Measurements from ENCODE around the gene IRF3. TPM values are rescaled to one million over a fixed set of nuclear protein-coding genes. Genes with fewer than 3 reads are reported as not detected.

IRF3 gene
- total RNA-seq, 4 donors from 2014 or later = 38.8 to 61.7 (median 56.7) TPM

DNA sequence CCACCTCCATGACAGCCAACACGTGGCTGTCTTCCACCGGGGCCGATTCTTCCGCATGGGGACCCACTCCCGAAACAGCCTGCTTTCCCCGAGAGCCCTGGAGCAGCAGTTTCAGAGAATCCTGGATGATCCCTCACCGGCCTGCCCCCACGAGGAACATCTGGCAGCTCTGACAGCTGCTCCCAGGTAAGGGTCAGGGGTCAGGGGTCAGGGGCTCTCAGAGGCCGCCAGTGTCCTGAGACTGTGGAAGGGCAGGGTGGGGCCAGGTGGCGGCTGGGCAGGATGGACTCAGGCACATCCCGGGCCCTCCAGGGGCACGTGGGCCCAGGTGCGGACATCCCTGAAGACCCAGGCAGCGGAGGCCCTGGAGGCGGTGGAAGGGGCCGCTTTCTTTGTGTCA, 40.3 kb upstream of the IRF3 start:
- H3K27me3 ChIP-seq = peaks cover 0 to 6% (median 0%) of the 10 kb centered on the region in 4 donors
- no peak overlapping the region for H3K4me3 ChIP-seq
- no peak overlapping the region for H3K27ac ChIP-seq (replicated peaks in 1 of 4)
- 89% methylated on average over 14 of the region's 16 CpGs for WGBS
- intact Hi-C loops (cut with DNase I) = no loop called here
- DNase-seq (ENCODE audit: extremely low spot score) = no peak
- H3K4me1 ChIP-seq = no peaks in the 10 kb centered on the region
- H3K9me3 ChIP-seq = no peaks in the 10 kb centered on the region
- TF ChIP-seq, protein P1, sequence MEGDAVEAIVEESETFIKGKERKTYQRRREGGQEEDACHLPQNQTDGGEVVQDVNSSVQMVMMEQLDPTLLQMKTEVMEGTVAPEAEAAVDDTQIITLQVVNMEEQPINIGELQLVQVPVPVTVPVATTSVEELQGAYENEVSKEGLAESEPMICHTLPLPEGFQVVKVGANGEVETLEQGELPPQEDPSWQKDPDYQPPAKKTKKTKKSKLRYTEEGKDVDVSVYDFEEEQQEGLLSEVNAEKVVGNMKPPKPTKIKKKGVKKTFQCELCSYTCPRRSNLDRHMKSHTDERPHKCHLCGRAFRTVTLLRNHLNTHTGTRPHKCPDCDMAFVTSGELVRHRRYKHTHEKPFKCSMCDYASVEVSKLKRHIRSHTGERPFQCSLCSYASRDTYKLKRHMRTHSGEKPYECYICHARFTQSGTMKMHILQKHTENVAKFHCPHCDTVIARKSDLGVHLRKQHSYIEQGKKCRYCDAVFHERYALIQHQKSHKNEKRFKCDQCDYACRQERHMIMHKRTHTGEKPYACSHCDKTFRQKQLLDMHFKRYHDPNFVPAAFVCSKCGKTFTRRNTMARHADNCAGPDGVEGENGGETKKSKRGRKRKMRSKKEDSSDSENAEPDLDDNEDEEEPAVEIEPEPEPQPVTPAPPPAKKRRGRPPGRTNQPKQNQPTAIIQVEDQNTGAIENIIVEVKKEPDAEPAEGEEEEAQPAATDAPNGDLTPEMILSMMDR (IDR thresholded peaks at IDR 0.05) = no peak
- TF ChIP-seq EP300 (IDR thresholded peaks at IDR 0.05) (no peak), POLR2A (IDR thresholded peaks at IDR 0.05; ENCODE audit: low read depth) (no peak), POLR2AphosphoS5 (IDR thresholded peaks at IDR 0.05) (no peak)
- peaks cover 0 to 3% (median 0%) of the 10 kb centered on the region in 4 donors for H3K36me3 ChIP-seq

DNA sequence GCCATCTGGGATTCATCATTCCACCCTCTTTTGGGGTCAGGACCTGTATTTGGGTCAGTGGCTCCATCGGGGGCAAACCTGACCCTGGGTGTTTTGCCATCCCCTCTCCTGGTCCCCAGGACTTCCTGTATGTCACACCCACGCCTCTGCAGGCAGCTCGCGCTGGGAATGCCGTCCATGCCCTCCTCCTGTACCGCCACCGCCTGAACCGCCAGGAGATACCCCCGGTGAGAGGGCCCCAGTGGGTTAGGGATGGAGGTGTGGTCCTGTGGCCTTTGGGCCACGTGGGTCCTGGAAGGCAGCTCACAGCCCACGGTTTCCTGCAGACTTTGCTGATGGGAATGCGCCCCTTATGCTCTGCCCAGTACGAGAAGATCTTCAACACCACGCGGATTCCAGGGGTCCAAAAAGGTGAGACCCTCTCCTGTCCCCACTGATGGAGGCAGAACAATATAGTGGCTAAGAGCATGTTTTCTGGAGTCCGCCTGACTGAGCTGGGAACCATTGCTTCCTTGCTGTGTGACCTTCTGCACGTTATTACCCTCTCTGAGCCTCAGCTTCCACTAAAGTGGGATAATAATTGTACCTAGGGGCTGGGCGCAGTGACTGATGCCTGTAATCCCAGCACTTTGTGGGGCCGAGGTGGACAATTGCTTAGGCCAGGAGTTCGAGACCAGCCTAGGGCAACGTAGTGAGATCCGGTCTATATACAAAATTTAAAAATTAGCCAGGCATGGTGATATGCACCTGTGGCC, 39.4 kb upstream of the IRF3 start:
- TF ChIP-seq POLR2AphosphoS5 (IDR thresholded peaks at IDR 0.05) (no peak), EP300 (IDR thresholded peaks at IDR 0.05) (no peak), POLR2A (IDR thresholded peaks at IDR 0.05; ENCODE audit: low read depth) (no peak)
- TF ChIP-seq, protein P1 (IDR thresholded peaks at IDR 0.05) = no peak
- WGBS = 94% methylated on average over 18 of the region's 22 CpGs
- no peak for DNase-seq (ENCODE audit: extremely low spot score)
- Histone ChIP-seq H3K4me3 (no peak overlapping the region), H3K4me1 (no peaks in the 10 kb centered on the region), H3K27me3 (peaks cover 0 to 6% (median 0%) of the 10 kb centered on the region in 4 donors), H3K36me3 (peaks cover 0 to 3% (median 0%) of the 10 kb centered on the region in 4 donors), H3K27ac (replicated peaks in 1 of 4) (no peak overlapping the region), H3K9me3 (no peaks in the 10 kb centered on the region)
- intact Hi-C loops (cut with DNase I) = no loop called here

DNA sequence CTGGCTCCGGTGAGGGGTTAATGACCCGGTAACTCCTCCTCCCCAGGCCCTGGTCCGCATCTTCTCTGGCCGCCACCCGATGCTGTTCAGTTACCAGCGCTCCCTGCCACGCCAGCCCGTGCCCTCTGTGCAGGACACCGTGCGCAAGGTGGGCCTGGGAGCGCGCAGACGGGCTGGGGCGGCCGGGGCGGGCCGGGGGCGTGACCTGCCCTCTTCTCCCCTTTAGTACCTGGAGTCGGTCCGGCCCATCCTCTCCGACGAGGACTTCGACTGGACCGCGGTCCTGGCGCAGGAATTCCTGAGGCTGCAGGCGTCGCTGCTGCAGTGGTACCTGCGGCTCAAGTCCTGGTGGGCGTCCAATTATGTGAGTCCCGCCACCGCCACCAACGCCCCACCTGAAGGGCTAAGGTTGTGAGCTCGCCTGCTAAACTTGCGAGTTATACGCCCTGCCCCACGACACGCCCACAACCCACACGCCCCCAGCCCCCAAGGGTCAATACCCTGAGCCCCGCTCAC, 35.7 kb upstream of the IRF3 start:
- Histone ChIP-seq H3K27me3 (peaks cover 0 to 6% (median 0%) of the 10 kb centered on the region in 4 donors), H3K36me3 (peaks cover 0 to 3% (median 0%) of the 10 kb centered on the region in 4 donors), H3K4me3 (no peak overlapping the region), H3K27ac (replicated peaks in 1 of 4) (no peak overlapping the region), H3K9me3 (no peaks in the 10 kb centered on the region), H3K4me1 (no peaks in the 10 kb centered on the region)
- 69% methylated on average over 38 of the region's 40 CpGs for WGBS
- no peak for DNase-seq (ENCODE audit: extremely low spot score)
- TF ChIP-seq, protein P1 (IDR thresholded peaks at IDR 0.05) = no peak
- TF ChIP-seq POLR2AphosphoS5 (IDR thresholded peaks at IDR 0.05) = no peak
- intact Hi-C loops (cut with DNase I) = no loop called here

DNA sequence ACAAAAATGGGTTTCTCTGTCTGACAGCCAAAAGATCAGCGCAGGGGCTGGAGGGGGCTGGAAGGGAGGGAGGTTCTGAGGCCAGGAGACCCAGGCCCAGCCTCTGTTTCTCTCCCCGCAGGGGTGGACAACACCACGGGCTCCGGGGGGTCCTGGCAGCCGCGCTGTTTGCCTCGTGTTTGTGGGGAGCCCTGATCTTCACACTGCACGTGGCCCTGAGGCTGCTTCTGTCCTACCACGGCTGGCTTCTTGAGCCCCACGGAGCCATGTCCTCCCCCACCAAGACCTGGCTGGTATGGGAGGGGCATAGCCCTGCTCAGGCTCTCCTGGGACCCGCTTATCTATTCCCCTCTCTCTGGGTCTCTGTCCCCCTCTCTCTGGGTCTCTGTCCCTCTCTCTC, 34.9 kb upstream of the IRF3 start:
- intact Hi-C loops (cut with DNase I) = no loop called here
- WGBS = 66% methylated on average over 9 of the region's 11 CpGs
- H3K4me3 ChIP-seq = no peak overlapping the region
- H3K36me3 ChIP-seq = no peaks in the 10 kb centered on the region
- no peaks in the 10 kb centered on the region for H3K4me1 ChIP-seq
- no peak for DNase-seq (ENCODE audit: extremely low spot score)
- H3K27me3 ChIP-seq = peaks cover 0 to 6% (median 0%) of the 10 kb centered on the region in 4 donors
- TF ChIP-seq EP300 (IDR thresholded peaks at IDR 0.05) (no peak), POLR2A (IDR thresholded peaks at IDR 0.05; ENCODE audit: low read depth) (no peak), POLR2AphosphoS5 (IDR thresholded peaks at IDR 0.05) (no peak)
- TF ChIP-seq, protein P1 (IDR thresholded peaks at IDR 0.05) = no peak
- no peaks in the 10 kb centered on the region for H3K9me3 ChIP-seq
- no peak overlapping the region for H3K27ac ChIP-seq (replicated peaks in 1 of 4)

Data from esophagus muscularis mucosa (tissue), 4 donors.